HepG2 (cell line): Measurements from ENCODE around the gene PSMG4. TPM values are rescaled to one million over a fixed set of nuclear protein-coding genes. Genes with fewer than 3 reads are reported as not detected.

ENCODE experiments used
- ATAC-seq: fragments of 200-7000 bp; cut with Tn5 transposase; 3 replicates; pipeline ENCODE4 v1.9.1; 2020; ENCODE audit warnings: mild to moderate bottlenecking, moderate library complexity
- BruUV-seq: library from RNA; stranded (reverse); fragments of 400-500 nt; replicated peaks from 2 replicates; lab custom pipeline; 2021; lab: Mats Ljungman, UMichigan
- CTCF ChIA-PET: fragments of 300-600 bp; formaldehyde crosslinking; extraction: SDS; loops from one replicate; lab custom pipeline; 2021; ENCODE audit warnings: low total read pairs, inconsistent platforms, low intra/inter-chr PET ratio; lab: Yijun Ruan, JAX
- POLR2A ChIA-PET: fragments of 350-600 bp; sonication (Branson Sonifier 250); formaldehyde crosslinking; loops from one replicate; lab custom pipeline; 2020; ENCODE audit warnings: antibody characterized with exemption, inconsistent platforms; lab: Yijun Ruan, JAX
- DNase-seq: peaks from one replicate; pipeline ENCODE4 v3.0.0-alpha.2; 2015; ENCODE audit warnings: low spot score
- FAIRE-seq: peaks from 3 replicates; lab custom pipeline; 2011; peaks lifted over from hg19 to GRCh38; lab: Jason Lieb, UNC
- H2AFZ ChIP-seq: one replicate; pipeline ENCODE4 v1.6.1; 2011; ENCODE audit warnings: low read length, inconsistent platforms
- H3K27ac ChIP-seq: fragments of 300-600 bp; 3 replicates; pipeline ENCODE4 v1.8.0; 2011; ENCODE audit warnings: mixed run types, mild to moderate bottlenecking, mixed read lengths, low read length, inconsistent platforms; ENCODE audit not compliant: insufficient read depth; ENCODE audit errors: extremely low read length
- H3K27me3 ChIP-seq, 2 experiments: fragments of 200-600 bp in 1 of 2; 2 replicates in 1 of 2; 3 replicates in 1 of 2; pipeline versions ENCODE4 v1.6.0 to v1.8.0; 2011; ENCODE audit warnings: low read length in 2 of 2, mild to moderate bottlenecking in 2 of 2, moderate library complexity in 2 of 2, inconsistent platforms in 1 of 2; ENCODE audit not compliant: insufficient read depth in 2 of 2, control insufficient read depth in 1 of 2
- H3K36me3 ChIP-seq, 2 experiments: fragments of 200-600 bp in 1 of 2; replicated peaks in 1 of 2; 2 replicates in 1 of 2; 3 replicates in 1 of 2; pipeline versions ENCODE4 v1.5.1 to v1.8.0; 2011; ENCODE audit warnings: low read length in 2 of 2, inconsistent platforms in 1 of 2; ENCODE audit not compliant: insufficient read depth in 2 of 2, control insufficient read depth in 1 of 2
- H3K4me1 ChIP-seq: 2 replicates; pipeline ENCODE4 v1.5.1; 2012; ENCODE audit warnings: low read length, inconsistent platforms; ENCODE audit not compliant: insufficient read depth
- H3K4me2 ChIP-seq: 2 replicates; pipeline ENCODE4 v1.6.0; 2011; ENCODE audit warnings: low read depth, low read length, inconsistent platforms
- H3K4me3 ChIP-seq, 3 experiments: fragments of 200-600 bp in 1 of 3; sonication (generic), shearing (Covaris generic) in 1 of 3; replicated peaks in 1 of 3; 2 replicates each; pipeline ENCODE4 v1.5.1; 2011 to 2016; ENCODE audit warnings: low read length in 3 of 3, inconsistent platforms in 2 of 3, low read depth in 2 of 3, mild to moderate bottlenecking in 2 of 3, control low read depth in 1 of 3, mixed read lengths in 1 of 3; ENCODE audit not compliant: insufficient read depth in 1 of 3
- H3K79me2 ChIP-seq: one replicate; pipeline ENCODE4 v1.6.1; 2011; ENCODE audit warnings: low read length, inconsistent platforms; ENCODE audit not compliant: insufficient read depth
- H3K9ac ChIP-seq: 2 replicates; pipeline ENCODE4 v1.6.0; 2011; ENCODE audit warnings: mild to moderate bottlenecking, low read depth, low read length, inconsistent platforms; ENCODE audit not compliant: insufficient read depth
- H3K9me3 ChIP-seq: 2 replicates; pipeline ENCODE4 v1.5.1; 2012; ENCODE audit warnings: mild to moderate bottlenecking, low read length
- H4K20me1 ChIP-seq: 2 replicates; pipeline ENCODE4 v1.6.0; 2011; ENCODE audit warnings: inconsistent platforms, mild to moderate bottlenecking, low read length, moderate library complexity; ENCODE audit not compliant: insufficient read depth
- AKNA ChIP-seq: sonication (generic); formaldehyde crosslinking; IDR thresholded peaks from 2 replicates; pipeline ENCODE4 v1.4.0; 2020; ENCODE audit warnings: missing genetic modification reagents, borderline replicate concordance
- ATAD3A ChIP-seq: sonication (generic); formaldehyde crosslinking; IDR thresholded peaks from 2 replicates; pipeline ENCODE4 v1.4.0; 2020; ENCODE audit warnings: missing genetic modification reagents
- BORCS8-MEF2B ChIP-seq: sonication (generic); formaldehyde crosslinking; IDR thresholded peaks from 2 replicates; pipeline ENCODE4 v1.8.0; 2022; ENCODE audit warnings: mild to moderate bottlenecking, missing genetic modification reagents
- CBFB ChIP-seq: sonication (generic); formaldehyde crosslinking; IDR thresholded peaks from 2 replicates; pipeline ENCODE4 v1.4.0; 2020; ENCODE audit warnings: missing genetic modification reagents
- CHCHD3 ChIP-seq: sonication (generic); formaldehyde crosslinking; IDR thresholded peaks from 2 replicates; pipeline ENCODE4 v1.8.0; 2022; ENCODE audit warnings: mild to moderate bottlenecking, missing genetic modification reagents, moderate library complexity
- KLF16 ChIP-seq, 2 experiments: sonication (generic) in 1 of 2; formaldehyde crosslinking in 1 of 2; IDR thresholded peaks; 2 replicates each; pipeline versions ENCODE4 v1.6.1 to v1.8.0; 2016 to 2023; ENCODE audit warnings: missing genetic modification reagents in 2 of 2, missing compliant biosample characterization in 1 of 2
- MAFK ChIP-seq, 2 experiments: IDR thresholded peaks in 1 of 2; conservative IDR thresholded peaks in 1 of 2; 2 replicates each; pipeline ENCODE4 v1.6.1; 2011; ENCODE audit warnings: improper control_type of control experiment in 2 of 2, low read length in 2 of 2
- NR2F1 ChIP-seq, 2 experiments: fragments of 450-650 bp in 1 of 2; formaldehyde crosslinking in 1 of 2; IDR thresholded peaks; 2 replicates each; pipeline versions ENCODE4 v1.5.0 to v1.6.1; 2016 to 2020; ENCODE audit warnings: mild to moderate bottlenecking in 1 of 2, missing compliant biosample characterization in 1 of 2, missing genetic modification reagents in 1 of 2, moderate library complexity in 1 of 2
- PAF1 ChIP-seq: IDR thresholded peaks from 2 replicates; pipeline ENCODE4 v1.6.1; 2016; ENCODE audit warnings: missing genetic modification reagents, missing compliant biosample characterization
- SIN3B ChIP-seq: fragments of 150-350 bp; IDR thresholded peaks from 2 replicates; pipeline ENCODE4 v1.6.1; 2014; ENCODE audit warnings: low read length
- TAF1 ChIP-seq: sonication (generic); formaldehyde crosslinking; IDR thresholded peaks from 2 replicates; pipeline ENCODE4 v1.4.0; 2020; ENCODE audit warnings: missing genetic modification reagents
- THAP11 ChIP-seq: IDR thresholded peaks from 2 replicates; pipeline ENCODE4 v1.6.1; 2016; ENCODE audit warnings: missing biosample characterization, missing genetic modification reagents
- TP53 ChIP-seq: sonication (generic); formaldehyde crosslinking; conservative IDR thresholded peaks from 2 replicates; pipeline ENCODE4 v1.4.0; 2020; ENCODE audit warnings: missing genetic modification reagents
- ZFP82 ChIP-seq: sonication (generic); formaldehyde crosslinking; IDR thresholded peaks from 2 replicates; pipeline ENCODE4 v1.5.1; 2020; ENCODE audit warnings: mild to moderate bottlenecking, missing genetic modification reagents, borderline replicate concordance
- ZNF253 ChIP-seq: sonication (generic); formaldehyde crosslinking; IDR thresholded peaks from 2 replicates; pipeline ENCODE4 v1.8.0; 2022; ENCODE audit warnings: mild to moderate bottlenecking, missing genetic modification reagents, borderline replicate concordance
- ZNF337 ChIP-seq: sonication (generic); formaldehyde crosslinking; IDR thresholded peaks from 2 replicates; pipeline ENCODE4 v1.5.1; 2020; ENCODE audit warnings: missing genetic modification reagents, low read depth, mild to moderate bottlenecking, borderline replicate concordance
- ZNF782 ChIP-seq: sonication (generic); formaldehyde crosslinking; IDR thresholded peaks from 2 replicates; pipeline ENCODE4 v1.4.0; 2020; ENCODE audit warnings: missing genetic modification reagents, mild to moderate bottlenecking, borderline replicate concordance
- ZNF879 ChIP-seq: sonication (generic); formaldehyde crosslinking; IDR thresholded peaks from 2 replicates; pipeline ENCODE4 v1.8.1; 2023; ENCODE audit warnings: missing genetic modification reagents
- WGBS: methylation state at CpG from one replicate; pipeline ENCODE4 v1.1.6; 2017; ENCODE audit warnings: low lambda C conversion rate; 5-methylcytosine and 5-hydroxymethylcytosine counted together
- in situ Hi-C: cut with HindIII; loops from 2 replicates; pipeline ENCODE4 v1.10.0; 2017; ENCODE audit warnings: low pct_unique_long_range_greater_than_20kb; ENCODE audit not compliant: extremely low pct_ligation_motif_present
- intact Hi-C: fragments of 100-400 bp; cut with micrococcal nuclease; formaldehyde crosslinking; loops from one replicate; pipeline ENCODE4 v1.10.0; 2022; ENCODE audit not compliant: unreplicated experiment
- polyA plus RNA-seq, 8 experiments: library from polyadenylated mRNA; depleted of rRNA in 3 of 8; stranded (reverse) in 7 of 8; unstranded in 1 of 8; fragments of >200 nt; fragmentation: Illumina TruSeq in 4 of 8; extraction: Trizol in 4 of 8; gene quantifications; 2 replicates each; pipeline versions ENCODE4 v1.2.1 to v1.2.3, GENCODE V29; 2011 to 2016; ENCODE audit warnings: low read depth in 4 of 8, missing spikeins in 1 of 8, mixed read lengths in 1 of 8; ENCODE audit not compliant: insufficient read depth in 1 of 8
- total RNA-seq, 5 experiments: library from RNA; depleted of rRNA; stranded (reverse); fragments of >200 nt; fragmentation: Illumina TruSeq; extraction: Trizol; gene quantifications; 2 replicates each; pipeline ENCODE4 v1.2.3, GENCODE V29; 2016; ENCODE audit warnings: low read depth in 1 of 5

Gene PSMG4
- total and polyA plus RNA-seq, 2 of the 13 experiments (the other 11 are each of a cell fraction or from before 2014, with no cell fraction given) = 28.5 to 32.8 TPM

- no peak for FAIRE-seq
- peak; percentile 52 for ATAC-seq
- Histone ChIP-seq H3K4me2 (peak overlapping the region; percentile 80), H3K4me1 (peaks cover 55% of the 10 kb centered on the region), H3K9ac (no peak overlapping the region), H3K79me2 (no peaks in the 10 kb centered on the region), H3K9me3 (no peaks in the 10 kb centered on the region), H3K4me3 (peak overlapping the region in 2 of 3 experiments; percentile 4 to 66; a peak in 4 of 6 replicates), H3K36me3 (no peaks in the 10 kb centered on the region), H4K20me1 (peaks cover 6% of the 10 kb centered on the region; the same call in 1 of the 2 replicates), H3K27ac (no peak overlapping the region), H2AFZ (no peak overlapping the region), H3K27me3 (peaks cover 29 to 86% of the 10 kb centered on the region in 2 experiments)
- ChIA-PET CTCF (no interaction called here), POLR2A (interaction anchor here (0.8 to 2.0 kb wide), 6 partner anchors 11 to 162 kb away, joined by 3 to 6 read pairs (median 3); partner anchors contain the start of gene RIPK1)
- in situ Hi-C loops = no loop called here
- 5% methylated on average over 12 of the region's 28 CpGs for WGBS
- intact Hi-C loops = loop anchor here (5.0 kb wide), 1 partner anchor 92 kb away; no protein-coding TSS in a partner anchor
- DNase-seq = no peak
- BruUV-seq = no TSS peak
- TF ChIP-seq ZNF782 (CRISPR knock-in tag) (no peak), MAFK (conservative IDR thresholded peaks at IDR 0.05 in 1 of 2, IDR thresholded peaks at IDR 0.05 in 1 of 2; ENCODE audit: low read length in 2 of 2) (no peak), TAF1 (CRISPR knock-in tag) (no peak), PAF1 (no peak), KLF16 (CRISPR knock-in tag; IDR thresholded peaks at IDR 0.05) (no peak), TP53 (no peak), CHCHD3 (CRISPR knock-in tag) (no peak), ATAD3A (CRISPR knock-in tag) (no peak), ZNF253 (CRISPR knock-in tag) (0 out of 2 replicates have a peak, but pooled peaks have one; percentile 26), AKNA (CRISPR knock-in tag) (no peak), BORCS8-MEF2B (CRISPR knock-in tag) (no peak), THAP11 (no peak), CBFB (CRISPR knock-in tag) (no peak), SIN3B (no peak), ZNF337 (CRISPR knock-in tag) (no peak), ZNF879 (CRISPR knock-in tag) (no peak), ZFP82 (CRISPR knock-in tag) (no peak), NR2F1 (CRISPR knock-in tag; IDR thresholded peaks at IDR 0.05) (no peak)
Measured at GRCh38 chr6:3229566-3230178, 29.1 kb upstream of the PSMG4 start.
